PFSK-1 (cell line): ENCODE results near the gene NXPH1.

Source experiments
- FOXP2 ChIP-seq: optimal IDR thresholded peaks from 2 replicates; pipeline ENCODE3; 2011; ENCODE audit warnings: borderline replicate concordance, control low read depth, inconsistent platforms; ENCODE audit not compliant: insufficient read depth; ENCODE audit errors: extremely low read length, extremely low read depth
- POLR2AphosphoS5 ChIP-seq: IDR thresholded peaks from 2 replicates; pipeline ENCODE4 v1.6.1; 2012; ENCODE audit warnings: low read depth, mild to moderate bottlenecking, control low read depth, low read length, moderate library complexity
- REST ChIP-seq, 2 experiments: IDR thresholded peaks; 2 replicates each; pipeline versions ENCODE4 v1.6.1 to v1.8.0; 2011 to 2012; ENCODE audit warnings: low read depth in 2 of 2, low read length in 2 of 2, control low read depth in 1 of 2, inconsistent platforms in 1 of 2, mild to moderate bottlenecking in 1 of 2, moderate library complexity in 1 of 2; ENCODE audit not compliant: insufficient read depth in 1 of 2
- SIN3A ChIP-seq: IDR thresholded peaks from 2 replicates; pipeline ENCODE4 v1.6.1; 2012; ENCODE audit warnings: mild to moderate bottlenecking, low read length, moderate library complexity, borderline replicate concordance; ENCODE audit not compliant: insufficient read depth
- TAF1 ChIP-seq: IDR thresholded peaks from 2 replicates; pipeline ENCODE4 v1.6.1; 2012; ENCODE audit warnings: low read length, control low read depth, borderline replicate concordance; ENCODE audit not compliant: insufficient read depth

GRCh38 chr7:8418629-8419245 lies 14.7 kb upstream of the NXPH1 start:
- TF ChIP-seq TAF1 = no peak
- TF ChIP-seq FOXP2 = no peak
- TF ChIP-seq POLR2AphosphoS5 = no peak
- TF ChIP-seq REST (IDR thresholded peaks at IDR 0.05; ENCODE audit: insufficient read depth in 1 of 2, low read depth in 2 of 2, low read length in 2 of 2) = no peak
- TF ChIP-seq SIN3A = no peak
